Endodermal cell (in vitro differentiated cells): ENCODE measurements around the gene GLUD1. TPM values are rescaled to one million over a fixed set of nuclear protein-coding genes. Genes with fewer than 3 reads are reported as not detected.

ENCODE experiments used
- DNase-seq: peaks from one replicate; pipeline ENCODE4 v3.0.0-alpha.2; 2017
- H3K27ac ChIP-seq: 2 replicates; pipeline ENCODE4 v1.5.1; 2013; ENCODE audit warnings: mild to moderate bottlenecking, low read depth, low read length, moderate library complexity
- H3K27me3 ChIP-seq: 2 replicates; pipeline ENCODE4 v1.6.1; 2013; ENCODE audit warnings: mild to moderate bottlenecking, low read length, moderate library complexity; ENCODE audit not compliant: insufficient read depth, control insufficient read depth, poor library complexity, severe bottlenecking
- H3K36me3 ChIP-seq: 2 replicates; pipeline ENCODE4 v1.7.0; 2013; ENCODE audit warnings: mild to moderate bottlenecking, low read length, moderate library complexity; ENCODE audit not compliant: control insufficient read depth, insufficient read depth
- H3K4me1 ChIP-seq: one replicate; pipeline ENCODE4 v1.7.0; 2013; ENCODE audit warnings: low read length; ENCODE audit not compliant: control insufficient read depth, insufficient read depth
- H3K4me3 ChIP-seq: 2 replicates; pipeline ENCODE4 v1.5.1; 2013; ENCODE audit warnings: mild to moderate bottlenecking, low read length, moderate library complexity
- H3K9ac ChIP-seq: 2 replicates; pipeline ENCODE4 v1.6.1; 2013; ENCODE audit warnings: mild to moderate bottlenecking, low read length, moderate library complexity; ENCODE audit not compliant: poor library complexity, severe bottlenecking; ENCODE audit errors: extremely low read depth
- H3K9me3 ChIP-seq: 2 replicates; pipeline ENCODE4 v1.6.1; 2013; ENCODE audit warnings: mild to moderate bottlenecking, low read length, moderate library complexity; ENCODE audit not compliant: control insufficient read depth
- H3K27ac Mint-ChIP-seq: 2 replicates; pipeline ENCODE4 v1.8.0; 2020; ENCODE audit warnings: mixed read lengths
- H3K27me3 Mint-ChIP-seq: 2 replicates; pipeline ENCODE4 v1.8.0; 2021; ENCODE audit warnings: mild to moderate bottlenecking, mixed read lengths; ENCODE audit not compliant: insufficient read depth
- H3K36me3 Mint-ChIP-seq: 2 replicates; pipeline ENCODE4 v1.8.0; 2020; ENCODE audit warnings: low read depth, mixed read lengths
- H3K4me1 Mint-ChIP-seq: 2 replicates; pipeline ENCODE4 v1.8.0; 2020; ENCODE audit warnings: mixed read lengths
- H3K4me3 Mint-ChIP-seq: 2 replicates; pipeline ENCODE4 v1.8.0; 2020; ENCODE audit warnings: mild to moderate bottlenecking, moderate library complexity, mixed read lengths
- H3K9me3 Mint-ChIP-seq: 2 replicates; pipeline ENCODE4 v1.8.0; 2020; ENCODE audit warnings: mild to moderate bottlenecking, mixed read lengths
- WGBS, 2 experiments: methylation state at CpG; one replicate each; pipeline versions ENCODE4 v1.1.5 to v1.1.7; 2013; ENCODE audit warnings: missing lambda C conversion rate in 2 of 2, mixed read lengths in 1 of 2; ENCODE audit not compliant: insufficient coverage in 1 of 2, insufficient read length in 1 of 2; 5-methylcytosine and 5-hydroxymethylcytosine counted together
- total RNA-seq, 2 donors: library from RNA; stranded (reverse); fragmentation: NEBNext Ultra II Directional in 1 of 2; extraction: Animal tissue kit (Norgen Biotek cat#: 25700) in 1 of 2; gene quantifications; 2 replicates in 1 of 2; 3 replicates in 1 of 2; pipeline ENCODE4 v1.2.1, GENCODE V29; 2021
- TF ChIP-seq, protein P1 (sequence below): fragments of 200-600 bp; sonication (generic); conservative IDR thresholded peaks from 2 replicates; pipeline ENCODE4 v1.5.0; 2021; ENCODE audit warnings: antibody characterized with exemption, mild to moderate bottlenecking

Gene GLUD1
- total RNA-seq, 2 donors from 2014 or later = 104 to 107 TPM

DNA sequence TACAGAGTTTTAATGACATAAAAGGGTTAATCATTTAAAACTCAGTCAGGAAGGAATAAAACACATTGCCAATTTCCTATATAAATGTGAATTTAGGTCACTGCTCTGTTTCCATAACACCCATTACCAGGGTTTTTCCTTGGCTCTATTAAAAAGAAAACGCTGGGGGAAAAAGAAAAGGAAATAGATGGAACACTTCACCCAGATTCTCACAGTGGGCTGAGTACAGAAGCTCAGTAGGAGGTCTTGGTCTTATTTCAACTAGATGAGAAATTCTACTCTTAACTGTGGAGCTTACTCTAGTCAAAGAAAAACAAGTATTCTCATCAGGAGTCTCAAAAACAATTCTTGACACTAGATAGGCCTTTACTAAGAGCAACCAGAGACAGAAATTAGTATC is 36.5 kb downstream of the GLUD1 start:
- 86% methylated on average over 1 of the region's 1 CpG; no CpG with 5 or more reads in 1 of the 2 experiments for WGBS, 2 experiments
- Mint-ChIP-seq H3K36me3 (peaks cover 64% of the 10 kb centered on the region), H3K4me1 (no peaks in the 10 kb centered on the region), H3K4me3 (no peak overlapping the region), H3K27ac (no peak overlapping the region), H3K27me3 (no peaks in the 10 kb centered on the region), H3K9me3 (no peaks in the 10 kb centered on the region)
- peaks cover 71% of the 10 kb centered on the region for H3K36me3 ChIP-seq
- DNase-seq = no peak
- H3K4me3 ChIP-seq = no peak overlapping the region
- no peak overlapping the region for H3K9ac ChIP-seq
- no peak overlapping the region for H3K27ac ChIP-seq
- TF ChIP-seq, protein P1, sequence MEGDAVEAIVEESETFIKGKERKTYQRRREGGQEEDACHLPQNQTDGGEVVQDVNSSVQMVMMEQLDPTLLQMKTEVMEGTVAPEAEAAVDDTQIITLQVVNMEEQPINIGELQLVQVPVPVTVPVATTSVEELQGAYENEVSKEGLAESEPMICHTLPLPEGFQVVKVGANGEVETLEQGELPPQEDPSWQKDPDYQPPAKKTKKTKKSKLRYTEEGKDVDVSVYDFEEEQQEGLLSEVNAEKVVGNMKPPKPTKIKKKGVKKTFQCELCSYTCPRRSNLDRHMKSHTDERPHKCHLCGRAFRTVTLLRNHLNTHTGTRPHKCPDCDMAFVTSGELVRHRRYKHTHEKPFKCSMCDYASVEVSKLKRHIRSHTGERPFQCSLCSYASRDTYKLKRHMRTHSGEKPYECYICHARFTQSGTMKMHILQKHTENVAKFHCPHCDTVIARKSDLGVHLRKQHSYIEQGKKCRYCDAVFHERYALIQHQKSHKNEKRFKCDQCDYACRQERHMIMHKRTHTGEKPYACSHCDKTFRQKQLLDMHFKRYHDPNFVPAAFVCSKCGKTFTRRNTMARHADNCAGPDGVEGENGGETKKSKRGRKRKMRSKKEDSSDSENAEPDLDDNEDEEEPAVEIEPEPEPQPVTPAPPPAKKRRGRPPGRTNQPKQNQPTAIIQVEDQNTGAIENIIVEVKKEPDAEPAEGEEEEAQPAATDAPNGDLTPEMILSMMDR = no peak
- no peaks in the 10 kb centered on the region for H3K9me3 ChIP-seq
- no peaks in the 10 kb centered on the region for H3K27me3 ChIP-seq
- no peaks in the 10 kb centered on the region for H3K4me1 ChIP-seq

DNA sequence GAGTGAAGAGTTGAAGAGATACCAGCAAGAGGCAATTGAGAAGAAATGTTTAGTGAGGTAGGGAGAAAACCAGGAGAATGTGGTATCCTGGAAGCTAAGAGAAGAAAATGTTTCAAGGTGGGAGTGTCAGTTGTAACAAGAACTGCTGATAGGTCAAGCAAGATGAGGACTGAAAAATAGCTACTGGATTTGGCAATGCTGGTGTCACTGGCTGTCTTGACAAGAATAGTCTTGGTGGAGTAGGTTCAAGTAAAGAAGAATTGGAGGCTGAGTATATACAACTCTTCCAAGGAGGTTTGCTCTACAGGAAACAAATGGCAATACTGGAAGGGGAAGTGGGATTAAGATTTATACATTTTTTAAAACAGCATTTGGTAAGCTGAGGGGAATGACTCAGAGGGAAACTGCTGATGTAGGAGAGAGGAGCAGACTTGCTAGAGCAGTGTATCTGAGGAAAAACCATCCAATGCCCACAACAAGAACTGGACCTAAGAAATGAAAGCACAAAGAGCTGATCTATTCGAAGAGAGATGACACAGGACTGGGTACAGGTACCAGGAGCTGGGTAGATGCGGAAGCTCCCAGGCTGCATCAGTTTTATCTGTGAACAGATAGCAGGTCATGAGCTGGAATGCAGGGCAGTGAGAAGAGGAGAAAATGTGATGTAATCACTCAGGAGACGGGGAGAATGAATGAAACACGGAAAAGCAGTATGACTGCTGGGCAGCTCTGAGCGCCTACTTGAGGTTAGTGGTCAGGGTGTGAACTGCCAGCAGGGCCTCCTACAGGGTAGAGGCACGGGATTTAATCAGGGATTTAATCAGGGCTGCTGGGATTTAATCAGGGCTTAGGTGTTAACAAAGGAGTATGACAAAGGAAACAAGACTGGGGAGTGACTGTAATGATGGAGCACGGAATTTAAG is 40.0 kb downstream of the GLUD1 start:
- Mint-ChIP-seq H3K9me3 (no peaks in the 10 kb centered on the region), H3K36me3 (peaks cover 59% of the 10 kb centered on the region), H3K27me3 (no peaks in the 10 kb centered on the region), H3K27ac (no peak overlapping the region), H3K4me3 (no peak overlapping the region), H3K4me1 (no peaks in the 10 kb centered on the region)
- 41 to 56% methylated on average over 5 to 7 of the region's 7 CpGs for WGBS, 2 experiments
- TF ChIP-seq, protein P1 = peak; percentile 73
- Histone ChIP-seq H3K9ac (no peak overlapping the region), H3K27ac (no peak overlapping the region), H3K4me1 (no peaks in the 10 kb centered on the region), H3K27me3 (no peaks in the 10 kb centered on the region), H3K9me3 (no peaks in the 10 kb centered on the region), H3K4me3 (no peak overlapping the region), H3K36me3 (peaks cover 75% of the 10 kb centered on the region)
- peak; percentile 87 for DNase-seq

DNA sequence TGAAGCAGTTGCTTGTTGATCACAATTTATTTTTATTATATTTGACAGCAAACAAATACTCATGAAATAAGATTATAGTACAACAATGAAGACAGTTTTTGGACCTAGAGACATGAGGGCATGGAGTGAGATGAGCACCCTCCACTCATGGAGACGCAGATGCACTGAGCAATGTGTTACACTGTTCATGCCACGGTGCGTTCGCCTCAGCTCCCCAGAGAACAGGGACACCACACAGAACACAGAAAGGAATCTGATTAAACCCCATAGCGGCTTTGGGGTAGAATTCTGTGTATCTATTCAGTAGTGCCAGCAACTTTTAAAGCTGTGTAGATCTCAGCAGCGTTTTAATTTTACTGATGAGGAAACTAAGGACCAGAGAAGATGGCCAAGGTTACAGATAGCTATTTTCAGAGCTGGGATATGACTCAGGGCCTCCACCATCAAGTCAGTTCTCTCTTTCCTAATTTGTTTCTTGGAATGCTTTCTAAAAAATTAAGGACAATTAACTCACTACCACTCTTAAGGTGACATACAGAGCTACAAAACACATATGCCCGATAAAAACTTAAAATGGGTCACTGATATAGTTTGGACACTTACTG is 41.0 kb downstream of the GLUD1 start:
- no peaks in the 10 kb centered on the region for H3K4me1 Mint-ChIP-seq
- no peak overlapping the region for H3K4me3 Mint-ChIP-seq
- TF ChIP-seq, protein P1 = no peak
- Histone ChIP-seq H3K4me1 (no peaks in the 10 kb centered on the region), H3K9ac (no peak overlapping the region), H3K4me3 (no peak overlapping the region), H3K36me3 (peaks cover 65% of the 10 kb centered on the region), H3K27ac (no peak overlapping the region), H3K27me3 (no peaks in the 10 kb centered on the region), H3K9me3 (no peaks in the 10 kb centered on the region)
- H3K9me3 Mint-ChIP-seq = no peaks in the 10 kb centered on the region
- DNase-seq = no peak
- 94 to 98% methylated on average over 5 to 7 of the region's 7 CpGs for WGBS, 2 experiments
- H3K27ac Mint-ChIP-seq = no peak overlapping the region
- H3K36me3 Mint-ChIP-seq = peaks cover 58% of the 10 kb centered on the region
- H3K27me3 Mint-ChIP-seq = no peaks in the 10 kb centered on the region
